GM19463 (cell line): ENCODE measurements around the gene BARHL1.
"Not testable (repeated sequence)": the region's sequence is repeated elsewhere in the genome, so short reads cannot be mapped to it uniquely, and the experiment has no call there.

Source experiments
- ATAC-seq: cut with Tn5 transposase; IDR thresholded peaks from one replicate; pipeline ENCODE4 v1.9.1; 2021; ENCODE audit warnings: mild to moderate bottlenecking, moderate library complexity; ENCODE audit not compliant: unreplicated experiment

The BARHL1 gene

GRCh38 chr9:132556235-132556634 lies 26.2 kb upstream of the BARHL1 start:
- no peak for ATAC-seq

GRCh38 chr9:132556714-132557113 lies 25.7 kb upstream of the BARHL1 start:
- ATAC-seq, result no peak

- ATAC-seq, result no peak
Measured at GRCh38 chr9:132557159-132557558, 25.2 kb upstream of the BARHL1 start.

- ATAC-seq, result no peak
Measured at GRCh38 chr9:132559711-132560110, 22.7 kb upstream of the BARHL1 start.

GRCh38 chr9:132560616-132561202 lies 21.7 kb upstream of the BARHL1 start:
- ATAC-seq, result no peak

- no peak for ATAC-seq
Measured at GRCh38 chr9:132562306-132562573, 20.2 kb upstream of the BARHL1 start.

GRCh38 chr9:132564526-132564925 lies 17.9 kb upstream of the BARHL1 start:
- no peak for ATAC-seq

- ATAC-seq, result not testable (repeated sequence)
Measured at GRCh38 chr9:132568787-132569186, 13.6 kb upstream of the BARHL1 start.

GRCh38 chr9:132571806-132572600 lies 10.4 kb upstream of the BARHL1 start:
- no peak for ATAC-seq

GRCh38 chr9:132572921-132573320 lies 9.5 kb upstream of the BARHL1 start:
- no peak for ATAC-seq

- no peak for ATAC-seq
Measured at GRCh38 chr9:132575005-132575609, 7.3 kb upstream of the BARHL1 start.

- no peak for ATAC-seq
Measured at GRCh38 chr9:132575811-132576210, 6.6 kb upstream of the BARHL1 start.

- ATAC-seq, result no peak
Measured at GRCh38 chr9:132577119-132577518, 5.3 kb upstream of the BARHL1 start.

- ATAC-seq, result no peak
Measured at GRCh38 chr9:132578367-132578932, 4.0 kb upstream of the BARHL1 start.

- ATAC-seq, result no peak
Measured at GRCh38 chr9:132579427-132579798, 3.0 kb upstream of the BARHL1 start.

GRCh38 chr9:132582786-132583583 lies 579 bp downstream of the BARHL1 start:
- no peak for ATAC-seq

GRCh38 chr9:132583584-132584304 lies 1.3 kb downstream of the BARHL1 start:
- ATAC-seq, result no peak

GRCh38 chr9:132584601-132585560 lies 2.5 kb downstream of the BARHL1 start:
- ATAC-seq, result no peak

- ATAC-seq, result no peak
Measured at GRCh38 chr9:132585954-132586829, 3.8 kb downstream of the BARHL1 start.
